Lung (tissue), 12 donors: ENCODE measurements around the gene LIPF. TPM values are rescaled to one million over a fixed set of nuclear protein-coding genes. Genes with fewer than 3 reads are reported as not detected.

Source experiments
- ATAC-seq: fragments of 200-7000 bp; cut with Tn5 transposase; one replicate; pipeline ENCODE4 v1.9.1; 2020; ENCODE audit warnings: moderate number of reproducible peaks; ENCODE audit not compliant: insufficient read depth, low FRiP score
- DNase-seq, 3 donors: peaks; one replicate each; pipeline ENCODE4 v3.0.0-alpha.2; 2013 to 2017
- H3K27ac ChIP-seq, 2 donors: one replicate each; pipeline ENCODE4 v1.5.1; 2013; ENCODE audit warnings: mild to moderate bottlenecking in 2 of 2, moderate library complexity in 2 of 2, control low read depth in 1 of 2, inconsistent platforms in 1 of 2, low read depth in 1 of 2, low read length in 1 of 2
- H3K27me3 ChIP-seq, 3 donors: one replicate each; pipeline ENCODE4 v1.5.1; 2013; ENCODE audit warnings: low read length in 2 of 3; ENCODE audit not compliant: control insufficient read depth in 3 of 3, insufficient read depth in 3 of 3
- H3K36me3 ChIP-seq, 4 donors: one replicate each; pipeline ENCODE4 v1.5.1; 2013; ENCODE audit warnings: low read length in 4 of 4, mild to moderate bottlenecking in 1 of 4, moderate library complexity in 1 of 4; ENCODE audit not compliant: control insufficient read depth in 4 of 4, insufficient read depth in 4 of 4
- H3K4me1 ChIP-seq, 5 donors: one replicate each; pipeline ENCODE4 v1.5.1; 2013; ENCODE audit warnings: low read length in 5 of 5, mild to moderate bottlenecking in 2 of 5, moderate library complexity in 1 of 5; ENCODE audit not compliant: control insufficient read depth in 5 of 5, insufficient read depth in 5 of 5
- H3K4me3 ChIP-seq: one replicate; pipeline ENCODE4 v1.5.1; 2013; ENCODE audit warnings: mild to moderate bottlenecking, control low read depth, moderate library complexity
- H3K9ac ChIP-seq, 2 donors: one replicate each; pipeline ENCODE4 v1.5.1; 2013; ENCODE audit warnings: low read length in 2 of 2, control low read depth in 1 of 2; ENCODE audit not compliant: insufficient read depth in 1 of 2
- H3K9me3 ChIP-seq, 4 donors: one replicate each; pipeline ENCODE4 v1.5.1; 2013; ENCODE audit warnings: low read length in 3 of 4, mild to moderate bottlenecking in 1 of 4, moderate library complexity in 1 of 4; ENCODE audit not compliant: control insufficient read depth in 4 of 4, insufficient read depth in 3 of 4
- WGBS, 2 donors: extraction: QIAGEN DNeasy Blood & Tissue Kit; methylation state at CpG; one replicate each; pipeline ENCODE4 v1.1.7; 2013; 5-methylcytosine and 5-hydroxymethylcytosine counted together
- polyA plus RNA-seq, 2 donors: library from polyadenylated mRNA; stranded (reverse); fragments of 200-250 nt; gene quantifications; one replicate each; pipeline ENCODE4 v1.2.1, GENCODE V29; 2013
- total RNA-seq, 2 donors: library from RNA; depleted of rRNA in 1 of 2; stranded (reverse); fragments of >200 nt in 1 of 2; gene quantifications; one replicate each; pipeline ENCODE4 v1.2.1, GENCODE V29; 2014 to 2021
- TF ChIP-seq, protein P1 (sequence below): IDR thresholded peaks from 2 replicates; pipeline ENCODE4 v1.5.1; 2012; ENCODE audit warnings: mild to moderate bottlenecking; ENCODE audit errors: control extremely low read depth, extremely low read depth
- donor health status: control.
- donor health status: control.
- donor health status: Bipolar disorder and iron deficiency.
- donor health status: healthy.
- donor health status: DM: yes; HTN: yes; CAD: no.

LIPF gene
- total and polyA plus RNA-seq, 4 donors = 0.22 TPM; not detected in 3

DNA sequence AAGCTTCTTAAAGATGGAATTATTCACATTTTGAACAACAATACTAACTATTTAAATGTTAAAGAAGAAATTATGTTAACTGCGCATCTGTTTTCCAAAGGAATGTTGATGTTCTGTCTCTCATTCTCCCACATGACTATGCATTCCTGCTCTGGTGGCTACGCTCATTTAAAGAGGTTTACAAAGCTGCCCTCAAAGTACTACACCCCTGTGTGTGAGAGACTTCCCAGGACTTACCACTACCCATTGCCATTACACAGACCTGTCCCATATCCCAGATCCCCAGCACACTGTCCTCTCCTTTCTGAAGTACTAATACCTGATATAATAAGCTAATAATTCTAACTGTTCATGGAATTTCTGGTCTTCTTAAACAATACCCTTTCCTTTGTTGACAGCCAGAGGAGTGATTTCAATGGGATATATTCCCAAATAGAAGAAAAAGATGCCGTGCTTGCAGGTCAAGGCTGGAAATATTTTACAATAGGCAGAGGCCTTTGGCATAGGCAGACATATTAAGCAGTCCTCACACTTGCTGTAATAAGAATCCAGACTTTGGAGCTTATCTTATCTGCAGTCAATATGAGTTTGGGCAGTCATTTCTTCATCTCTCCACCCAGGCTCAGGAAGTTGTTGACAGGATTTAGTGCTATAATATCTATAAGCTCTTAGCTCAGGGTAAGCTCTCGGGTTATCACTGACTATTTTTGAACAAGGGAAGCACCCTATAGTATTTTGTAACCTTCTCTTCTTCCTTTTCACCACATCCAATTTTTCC is 12.2 kb downstream of the LIPF start:
- TF ChIP-seq, protein P1, sequence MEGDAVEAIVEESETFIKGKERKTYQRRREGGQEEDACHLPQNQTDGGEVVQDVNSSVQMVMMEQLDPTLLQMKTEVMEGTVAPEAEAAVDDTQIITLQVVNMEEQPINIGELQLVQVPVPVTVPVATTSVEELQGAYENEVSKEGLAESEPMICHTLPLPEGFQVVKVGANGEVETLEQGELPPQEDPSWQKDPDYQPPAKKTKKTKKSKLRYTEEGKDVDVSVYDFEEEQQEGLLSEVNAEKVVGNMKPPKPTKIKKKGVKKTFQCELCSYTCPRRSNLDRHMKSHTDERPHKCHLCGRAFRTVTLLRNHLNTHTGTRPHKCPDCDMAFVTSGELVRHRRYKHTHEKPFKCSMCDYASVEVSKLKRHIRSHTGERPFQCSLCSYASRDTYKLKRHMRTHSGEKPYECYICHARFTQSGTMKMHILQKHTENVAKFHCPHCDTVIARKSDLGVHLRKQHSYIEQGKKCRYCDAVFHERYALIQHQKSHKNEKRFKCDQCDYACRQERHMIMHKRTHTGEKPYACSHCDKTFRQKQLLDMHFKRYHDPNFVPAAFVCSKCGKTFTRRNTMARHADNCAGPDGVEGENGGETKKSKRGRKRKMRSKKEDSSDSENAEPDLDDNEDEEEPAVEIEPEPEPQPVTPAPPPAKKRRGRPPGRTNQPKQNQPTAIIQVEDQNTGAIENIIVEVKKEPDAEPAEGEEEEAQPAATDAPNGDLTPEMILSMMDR = no peak
- no peak overlapping the region for H3K27ac ChIP-seq
- H3K4me1 ChIP-seq = peaks cover 0 to 3% (median 0%) of the 10 kb centered on the region in 5 donors
- 77 to 82% methylated on average over 4 of the region's 4 CpGs for WGBS, 2 donors
- ATAC-seq = no peak
- no peaks in the 10 kb centered on the region for H3K9me3 ChIP-seq
- H3K27me3 ChIP-seq = no peaks in the 10 kb centered on the region
- H3K9ac ChIP-seq = no peak overlapping the region
- no peak overlapping the region for H3K4me3 ChIP-seq
- H3K36me3 ChIP-seq = no peaks in the 10 kb centered on the region
- no peak for DNase-seq

DNA sequence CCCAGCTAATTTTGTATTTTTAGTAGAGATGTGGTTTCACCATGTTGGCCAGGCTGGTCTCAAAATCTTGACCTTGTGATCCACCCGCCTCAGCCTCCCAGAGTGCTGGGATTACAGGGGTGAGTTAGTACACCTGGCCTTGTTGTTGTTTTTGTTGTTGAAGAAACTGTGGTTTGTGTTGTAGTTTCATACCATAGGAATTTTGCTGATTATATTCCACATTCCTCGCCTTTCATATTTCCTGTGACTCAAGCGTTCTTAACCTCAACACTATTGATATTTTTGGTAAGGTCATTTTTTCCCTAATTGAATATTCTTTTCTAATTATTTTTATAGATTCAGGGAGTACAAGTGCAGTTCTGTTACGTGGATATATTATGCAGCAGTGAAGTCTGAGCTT is 16.7 kb downstream of the LIPF start:
- H3K4me3 ChIP-seq = no peak overlapping the region
- H3K4me1 ChIP-seq = peaks cover 0 to 3% (median 0%) of the 10 kb centered on the region in 5 donors
- TF ChIP-seq, protein P1 = no peak
- H3K27me3 ChIP-seq = no peaks in the 10 kb centered on the region
- no peaks in the 10 kb centered on the region for H3K9me3 ChIP-seq
- WGBS, 2 donors = 90 to 93% methylated on average over 4 of the region's 4 CpGs
- no peaks in the 10 kb centered on the region for H3K36me3 ChIP-seq
- no peak for DNase-seq
- H3K27ac ChIP-seq = no peak overlapping the region
- H3K9ac ChIP-seq = no peak overlapping the region
- no peak for ATAC-seq

DNA sequence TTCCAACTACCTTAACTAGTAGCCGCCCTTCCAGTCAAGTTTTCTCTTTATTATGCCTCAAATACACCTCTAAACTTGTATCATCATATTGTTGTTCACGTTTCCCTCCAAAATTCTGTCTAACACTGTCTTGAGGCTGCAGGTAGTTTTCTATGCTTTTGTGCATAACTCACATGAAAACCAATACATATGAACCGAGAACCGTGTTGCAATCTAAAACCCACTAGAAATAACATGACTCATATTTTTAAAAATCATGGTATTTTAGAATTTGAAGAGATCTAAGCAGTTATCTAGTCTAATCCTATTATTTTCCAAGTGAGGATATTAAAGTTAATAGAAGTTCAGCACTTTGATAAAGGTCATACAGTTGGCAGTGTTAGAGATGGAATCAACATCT is 18.2 kb downstream of the LIPF start:
- Histone ChIP-seq H3K36me3 (no peaks in the 10 kb centered on the region), H3K9ac (no peak overlapping the region), H3K27me3 (no peaks in the 10 kb centered on the region), H3K9me3 (no peaks in the 10 kb centered on the region), H3K4me3 (no peak overlapping the region), H3K4me1 (peaks cover 0 to 3% (median 0%) of the 10 kb centered on the region in 5 donors), H3K27ac (no peak overlapping the region)
- no peak for DNase-seq
- TF ChIP-seq, protein P1 = no peak
- WGBS, 2 donors = 83 to 89% methylated on average over 4 of the region's 4 CpGs
- ATAC-seq = no peak
